GM23248 (cell line): ENCODE measurements around the gene ARNT2.

Experiments used
- EZH2 ChIP-seq: fragments of 200-600 bp; sonication (generic); IDR thresholded peaks from 2 replicates; pipeline ENCODE4 v1.6.1; 2018; ENCODE audit warnings: antibody characterized with exemption, mild to moderate bottlenecking; ENCODE audit not compliant: insufficient read depth, poor library complexity, severe bottlenecking
- EZH2phosphoT487 ChIP-seq: fragments of 200-600 bp; sonication (generic); IDR thresholded peaks from 2 replicates; pipeline ENCODE4 v1.6.1; 2018; ENCODE audit warnings: antibody characterized with exemption, moderate library complexity, mild to moderate bottlenecking, low read depth; ENCODE audit not compliant: insufficient read depth

GRCh38 chr15:80579611-80580010 lies 175.4 kb downstream of the ARNT2 start:
- TF ChIP-seq EZH2phosphoT487 (no peak), EZH2 (no peak)
